PC-3 (cell line): ENCODE data around the gene GSTM4. TPM values are rescaled to one million over a fixed set of nuclear protein-coding genes. Genes with fewer than 3 reads are reported as not detected.

Experiments
- ATAC-seq: fragments of 200-7000 bp; cut with Tn5 transposase; 2 replicates; pipeline ENCODE4 v1.9.1; 2020; ENCODE audit warnings: mild to moderate bottlenecking, moderate library complexity
- BruUV-seq: library from RNA; stranded (reverse); fragments of 400-500 nt; replicated peaks from 2 replicates; lab custom pipeline; 2021; lab: Mats Ljungman, UMichigan
- CTCF ChIA-PET: fragments of 300-600 bp; sonication (Branson Sonifier 250); formaldehyde crosslinking; loops from one replicate; lab custom pipeline; 2022; ENCODE audit warnings: antibody characterized with exemption; lab: Charles Lee
- POLR2A ChIA-PET: fragments of 300-600 bp; sonication (Branson Sonifier 250); formaldehyde crosslinking; loops from one replicate; lab custom pipeline; 2022; ENCODE audit warnings: antibody characterized with exemption; ENCODE audit not compliant: unreplicated experiment; lab: Charles Lee
- DNase-seq: peaks from one replicate; pipeline ENCODE4 v3.0.0-alpha.2; 2015
- H2AFZ ChIP-seq: fragments of 300-600 bp; sonication (generic); 2 replicates; pipeline ENCODE4 v1.6.0; 2016; ENCODE audit warnings: antibody characterized with exemption, low read length
- H3F3A ChIP-seq: fragments of 300-600 bp; sonication (generic); one replicate; pipeline ENCODE4 v1.6.0; 2017; ENCODE audit warnings: antibody characterized with exemption, low read length, control low read depth, mild to moderate bottlenecking; ENCODE audit not compliant: unreplicated experiment
- H3K27ac ChIP-seq: fragments of 300-600 bp; sonication (generic); 2 replicates; pipeline ENCODE4 v1.5.1; 2016; ENCODE audit warnings: mild to moderate bottlenecking, low read length
- H3K27me3 ChIP-seq: fragments of 300-600 bp; sonication (generic); 2 replicates; pipeline ENCODE4 v1.6.1; 2016; ENCODE audit warnings: low read length, mixed read lengths
- H3K36me3 ChIP-seq: fragments of 300-600 bp; sonication (generic); 2 replicates; pipeline ENCODE4 v1.6.1; 2016; ENCODE audit warnings: low read depth, mixed run types, low read length, mixed read lengths
- H3K4me1 ChIP-seq: fragments of 300-600 bp; sonication (generic); 2 replicates; pipeline ENCODE4 v1.5.1; 2016; ENCODE audit warnings: low read length; ENCODE audit not compliant: insufficient read depth
- H3K4me2 ChIP-seq: fragments of 300-600 bp; sonication (generic); 2 replicates; pipeline ENCODE4 v1.6.0; 2016; ENCODE audit warnings: low read length
- H3K4me3 ChIP-seq: fragments of 300-600 bp; sonication (generic); 2 replicates; pipeline ENCODE4 v1.5.1; 2016; ENCODE audit warnings: mild to moderate bottlenecking, low read length, mixed read lengths
- H3K79me2 ChIP-seq: fragments of 300-600 bp; sonication (generic); 2 replicates; pipeline ENCODE4 v1.6.1; 2017; ENCODE audit warnings: low read length, mixed read lengths
- H3K9ac ChIP-seq: fragments of 300-600 bp; sonication (generic); 2 replicates; pipeline ENCODE4 v1.6.0; 2016; ENCODE audit warnings: mild to moderate bottlenecking, low read length
- H3K9me2 ChIP-seq: fragments of 300-600 bp; sonication (generic); replicated peaks from 2 replicates; pipeline ENCODE4 v1.6.1; 2016; ENCODE audit warnings: mixed run types, low read length, mixed read lengths
- H3K9me3 ChIP-seq: fragments of 300-600 bp; sonication (generic); 2 replicates; pipeline ENCODE4 v1.6.1; 2016; ENCODE audit warnings: low read length, mixed read lengths
- H4K20me1 ChIP-seq: fragments of 300-600 bp; sonication (generic); 2 replicates; pipeline ENCODE4 v1.6.1; 2016; ENCODE audit warnings: low read length, mixed read lengths
- CTCF ChIP-seq: fragments of 300-600 bp; sonication (generic); conservative IDR thresholded peaks from 2 replicates; pipeline ENCODE4 v1.5.1; 2017; ENCODE audit warnings: antibody characterized with exemption, low read depth, mild to moderate bottlenecking, low read length
- EZH2 ChIP-seq: fragments of 300-600 bp; sonication (generic); IDR thresholded peaks from one replicate; pipeline ENCODE4 v1.6.1; 2017; ENCODE audit warnings: antibody characterized with exemption, mild to moderate bottlenecking, low read length; ENCODE audit not compliant: unreplicated experiment
- EZH2phosphoT487 ChIP-seq: fragments of 300-600 bp; sonication (generic); IDR thresholded peaks from 2 replicates; pipeline ENCODE4 v1.6.1; 2018; ENCODE audit warnings: mild to moderate bottlenecking, antibody characterized with exemption, low read length, borderline replicate concordance
- intact Hi-C: fragments of 100-400 bp; cut with micrococcal nuclease; formaldehyde crosslinking; loops from 2 replicates; pipeline ENCODE4 v1.9.0; 2023
- total RNA-seq: library from RNA; depleted of rRNA; stranded (reverse); fragments of >200 nt; gene quantifications from 2 replicates; pipeline ENCODE4 v1.2.3, GENCODE V29; 2014

Gene GSTM4
- total RNA-seq, 1 experiment from 2014 or later = 25.9 TPM

GRCh38 chr1:109641078-109641740 lies 14.7 kb upstream of the GSTM4 start:
- BruUV-seq = no TSS peak
- Histone ChIP-seq H4K20me1 (no peaks in the 10 kb centered on the region), H3K9me3 (no peaks in the 10 kb centered on the region), H3K4me1 (peaks cover 5% of the 10 kb centered on the region; the same call in 1 of the 2 replicates), H3K9ac (no peak overlapping the region), H3K79me2 (no peaks in the 10 kb centered on the region), H3K9me2 (no peaks in the 10 kb centered on the region), H3K4me2 (no peak overlapping the region), H3K36me3 (no peaks in the 10 kb centered on the region), H3K4me3 (no peak overlapping the region), H3K27ac (no peak overlapping the region), H3F3A (no peaks in the 10 kb centered on the region), H2AFZ (no peak overlapping the region), H3K27me3 (no peaks in the 10 kb centered on the region)
- TF ChIP-seq EZH2 (no peak), CTCF (no peak), EZH2phosphoT487 (no peak)
- intact Hi-C loops = loop anchor here (2.0 kb wide), 1 partner anchor 64 kb away; no protein-coding TSS in a partner anchor
- ATAC-seq (no peak), DNase-seq (no peak)
- POLR2A ChIA-PET = no interaction called here
- CTCF ChIA-PET = interaction anchor here (0.9 to 2.5 kb wide), 7 partner anchors 10 to 344 kb away, joined by 3 to 34 read pairs (median 6); partner anchors contain the start of genes AHCYL1 and GNAI3

- Histone ChIP-seq H3K79me2 (no peaks in the 10 kb centered on the region), H3K9ac (no peak overlapping the region), H3F3A (no peaks in the 10 kb centered on the region), H4K20me1 (no peaks in the 10 kb centered on the region), H3K4me1 (peaks cover 5% of the 10 kb centered on the region; the same call in 1 of the 2 replicates), H3K36me3 (no peaks in the 10 kb centered on the region), H3K9me2 (no peaks in the 10 kb centered on the region), H3K27me3 (no peaks in the 10 kb centered on the region), H3K4me2 (no peak overlapping the region), H3K4me3 (no peak overlapping the region), H2AFZ (no peak overlapping the region), H3K9me3 (no peaks in the 10 kb centered on the region), H3K27ac (no peak overlapping the region)
- BruUV-seq = no TSS peak
- POLR2A ChIA-PET = no interaction called here
- DNase-seq (no peak), ATAC-seq (no peak)
- CTCF ChIA-PET = no interaction called here
- intact Hi-C loops = loop anchor here (2.0 kb wide), 2 partner anchors 63 to 341 kb away; no protein-coding TSS in a partner anchor
- no peak for TF ChIP-seq CTCF
- no peak for TF ChIP-seq EZH2phosphoT487
- no peak for TF ChIP-seq EZH2
Observed at GRCh38 chr1:109641861-109642260, 14.0 kb upstream of the GSTM4 start.

GRCh38 chr1:109642626-109643025 lies 13.3 kb upstream of the GSTM4 start:
- intact Hi-C loops = loop anchor here (1.0 to 2.0 kb wide), 2 partner anchors 131 to 340 kb away; no protein-coding TSS in a partner anchor
- DNase-seq (no peak), ATAC-seq (no peak)
- H3K27me3 ChIP-seq = no peaks in the 10 kb centered on the region
- peaks cover 5% of the 10 kb centered on the region; the same call in 1 of the 2 replicates for H3K4me1 ChIP-seq
- CTCF ChIA-PET = no interaction called here
- H2AFZ ChIP-seq = no peak overlapping the region
- H4K20me1 ChIP-seq = no peaks in the 10 kb centered on the region
- peak overlapping the region; percentile 78; the same call in 1 of the 2 replicates for H3K4me2 ChIP-seq
- H3K9me3 ChIP-seq = no peaks in the 10 kb centered on the region
- no peak overlapping the region for H3K9ac ChIP-seq
- no TSS peak for BruUV-seq
- H3F3A ChIP-seq = no peaks in the 10 kb centered on the region
- no peaks in the 10 kb centered on the region for H3K9me2 ChIP-seq
- no peak overlapping the region for H3K4me3 ChIP-seq
- H3K27ac ChIP-seq = no peak overlapping the region
- H3K79me2 ChIP-seq = no peaks in the 10 kb centered on the region
- POLR2A ChIA-PET = no interaction called here
- H3K36me3 ChIP-seq = no peaks in the 10 kb centered on the region
- no peak for TF ChIP-seq EZH2
- TF ChIP-seq CTCF = no peak
- TF ChIP-seq EZH2phosphoT487 = no peak
